Breast epithelium (tissue), 3 donors: ENCODE measurements around the gene SMIM41.

Source experiments
- CTCF ChIP-seq, 3 donors: fragments of 450-650 bp; IDR thresholded peaks; one replicate each; pipeline ENCODE4 v1.5.1; 2016 to 2017; ENCODE audit warnings: antibody characterized with exemption in 3 of 3, mild to moderate bottlenecking in 3 of 3, moderate library complexity in 3 of 3
- POLR2A ChIP-seq: fragments of 450-650 bp; IDR thresholded peaks from one replicate; pipeline ENCODE4 v1.6.1; 2016; ENCODE audit warnings: antibody characterized with exemption, mild to moderate bottlenecking, moderate library complexity
- POLR2AphosphoS5 ChIP-seq, 3 donors: sonication (generic); formaldehyde crosslinking; IDR thresholded peaks; one replicate each; pipeline ENCODE4 v1.6.1; 2017; ENCODE audit warnings: antibody characterized with exemption in 3 of 3

GRCh38 chr12:52122540-52122871 lies 43.0 kb downstream of the SMIM41 start:
- no peak for TF ChIP-seq POLR2AphosphoS5 (IDR thresholded peaks at IDR 0.05)
- TF ChIP-seq CTCF (IDR thresholded peaks at IDR 0.05), result no peak
- TF ChIP-seq POLR2A, result no peak
